Neural cell (in vitro differentiated cells): ENCODE measurements around the gene TEKT3. TPM values are rescaled to one million over a fixed set of nuclear protein-coding genes. Genes with fewer than 3 reads are reported as not detected.
A peak's percentile ranks its signal among the peaks of the same experiment; 100 is the strongest.

Experiments
- H2AFZ ChIP-seq: fragments of 200-600, 300-800 bp; sonication (generic), shearing (Covaris generic); 2 replicates; pipeline ENCODE4 v1.6.0; 2014; ENCODE audit warnings: low read depth, mild to moderate bottlenecking, antibody characterized with exemption, low read length, moderate library complexity
- H3F3A ChIP-seq: fragments of 200-600 bp; shearing (Covaris generic); 2 replicates; pipeline ENCODE4 v1.6.1; 2016; ENCODE audit warnings: mild to moderate bottlenecking, moderate library complexity, mixed read lengths, antibody characterized with exemption, low read length; ENCODE audit not compliant: insufficient read depth, poor library complexity, severe bottlenecking
- H3K27ac ChIP-seq: fragments of 200-600, 300-800 bp; sonication (generic), shearing (Covaris generic); 2 replicates; pipeline ENCODE4 v1.5.1; 2014; ENCODE audit warnings: mild to moderate bottlenecking, low read length, moderate library complexity
- H3K27me3 ChIP-seq: fragments of 300-800, 200-600 bp; sonication (generic), shearing (Covaris generic); 2 replicates; pipeline ENCODE4 v1.6.0; 2014; ENCODE audit warnings: mild to moderate bottlenecking, low read depth, low read length, moderate library complexity; ENCODE audit not compliant: insufficient read depth
- H3K36me3 ChIP-seq: fragments of 300-800, 200-600 bp; sonication (generic), shearing (Covaris generic); 2 replicates; pipeline ENCODE4 v1.5.1; 2014; ENCODE audit warnings: mild to moderate bottlenecking, antibody characterized with exemption, low read length, moderate library complexity; ENCODE audit not compliant: insufficient read depth
- H3K4me2 ChIP-seq: fragments of 300-800, 200-600 bp; sonication (generic), shearing (Covaris generic); 2 replicates; pipeline ENCODE4 v1.6.0; 2014; ENCODE audit warnings: mild to moderate bottlenecking, low read length
- H3K4me3 ChIP-seq: fragments of 300-800, 200-600 bp; sonication (generic), shearing (Covaris generic); 2 replicates; pipeline ENCODE4 v1.5.1; 2014; ENCODE audit warnings: mild to moderate bottlenecking, low read length, moderate library complexity
- H3K79me2 ChIP-seq: fragments of 200-600 bp; shearing (Covaris generic); replicated peaks from 2 replicates; pipeline ENCODE4 v1.6.0; 2014; ENCODE audit warnings: mild to moderate bottlenecking, low read length, moderate library complexity; ENCODE audit not compliant: insufficient read depth
- H3K9ac ChIP-seq: fragments of 300-800, 200-600 bp; sonication (generic), shearing (Covaris generic); 2 replicates; pipeline ENCODE4 v1.6.1; 2016; ENCODE audit warnings: mild to moderate bottlenecking, low read length, mixed read lengths
- H3K9me2 ChIP-seq: fragments of 200-600 bp; shearing (Covaris generic); 2 replicates; pipeline ENCODE4 v1.6.1; 2016; ENCODE audit warnings: mild to moderate bottlenecking, low read length, mixed read lengths; ENCODE audit not compliant: insufficient read depth
- H3K9me3 ChIP-seq: fragments of 200-600, 300-800 bp; sonication (generic), shearing (Covaris generic); 2 replicates; pipeline ENCODE4 v1.6.1; 2016; ENCODE audit warnings: mild to moderate bottlenecking, mixed run types, low read length, moderate library complexity, mixed read lengths
- H4K20me1 ChIP-seq: fragments of 200-600 bp; shearing (Covaris generic); 2 replicates; pipeline ENCODE4 v1.6.1; 2016; ENCODE audit warnings: mild to moderate bottlenecking, mixed run types; ENCODE audit not compliant: insufficient read depth
- EP300 ChIP-seq: fragments of 450-650 bp; conservative IDR thresholded peaks from 2 replicates; pipeline ENCODE4 v1.6.1; 2014; ENCODE audit warnings: antibody characterized with exemption, mild to moderate bottlenecking, moderate library complexity; ENCODE audit not compliant: poor library complexity, severe bottlenecking
- EZH2 ChIP-seq: fragments of 200-600, 300-800 bp; shearing (Covaris generic), sonication (generic); IDR thresholded peaks from 2 replicates; pipeline ENCODE4 v1.6.1; 2014; ENCODE audit warnings: antibody characterized with exemption, low read length, borderline replicate concordance, mild to moderate bottlenecking; ENCODE audit not compliant: insufficient read depth, poor library complexity, severe bottlenecking
- MXI1 ChIP-seq: fragments of 450-650 bp; conservative IDR thresholded peaks from 2 replicates; pipeline ENCODE4 v1.6.1; 2014; ENCODE audit warnings: antibody characterized with exemption, mild to moderate bottlenecking; ENCODE audit not compliant: poor library complexity, severe bottlenecking
- POLR2AphosphoS5 ChIP-seq: IDR thresholded peaks from 2 replicates; pipeline ENCODE4 v1.6.1; 2012
- RAD21 ChIP-seq: fragments of 450-650 bp; conservative IDR thresholded peaks from 2 replicates; pipeline ENCODE4 v1.6.1; 2014; ENCODE audit warnings: antibody characterized with exemption, mild to moderate bottlenecking, moderate library complexity
- SMC3 ChIP-seq: fragments of 450-650 bp; conservative IDR thresholded peaks from 2 replicates; pipeline ENCODE4 v1.6.1; 2014; ENCODE audit warnings: antibody characterized with exemption, mild to moderate bottlenecking, moderate library complexity; ENCODE audit not compliant: poor library complexity
- TAF1 ChIP-seq: IDR thresholded peaks from 2 replicates; pipeline ENCODE4 v1.6.1; 2012; ENCODE audit warnings: low read depth
- polyA plus RNA-seq: library from polyadenylated mRNA; depleted of rRNA; stranded (reverse); fragments of >200 nt; gene quantifications from 2 replicates; pipeline ENCODE4 v1.2.3, GENCODE V29; 2014
- TF ChIP-seq, protein P1 (sequence below): IDR thresholded peaks from 2 replicates; pipeline ENCODE4 v1.6.1; 2012; ENCODE audit warnings: borderline replicate concordance
- TF ChIP-seq, protein P2 (sequence below): fragments of 450-650 bp; IDR thresholded peaks from 2 replicates; pipeline ENCODE4 v1.5.1; 2014; ENCODE audit warnings: antibody characterized with exemption, mild to moderate bottlenecking, moderate library complexity; ENCODE audit not compliant: poor library complexity, severe bottlenecking

The TEKT3 gene
- polyA plus RNA-seq, 1 donor from 2014 or later: 3.1 TPM

DNA sequence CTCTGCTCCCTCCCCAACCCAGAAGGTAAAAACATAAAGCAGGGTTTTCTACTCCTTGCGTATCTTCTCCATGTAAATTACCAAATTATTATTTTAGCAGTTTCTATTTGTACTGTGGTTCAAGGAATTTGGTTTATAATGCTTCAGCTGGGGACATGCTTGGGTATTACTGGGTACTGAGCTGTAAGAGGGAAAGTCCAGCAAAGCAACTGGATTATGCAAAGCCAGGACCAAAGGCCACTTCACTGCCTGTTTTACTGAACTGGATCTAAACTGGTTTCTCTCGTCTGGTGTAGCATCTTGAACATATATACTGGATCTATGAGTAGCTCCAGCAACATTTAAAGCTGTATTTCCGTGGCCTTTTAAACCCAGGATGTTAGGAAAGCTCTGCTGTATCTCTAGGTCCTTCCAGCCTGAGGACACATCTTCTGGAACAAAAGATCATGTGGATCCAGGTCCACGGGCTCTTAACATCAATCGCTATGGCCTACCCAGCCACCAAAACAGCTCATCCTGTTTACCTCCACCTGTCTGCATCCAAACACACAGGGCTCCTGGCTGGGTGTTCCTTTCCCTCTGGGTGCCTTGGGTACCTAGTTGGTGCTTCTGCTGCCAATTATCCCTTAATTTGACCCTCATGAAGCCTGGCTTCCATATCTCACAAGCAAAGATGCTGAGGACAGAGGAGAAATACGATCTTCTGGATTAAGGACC is 83.4 kb downstream of the TEKT3 start:
- H2AFZ ChIP-seq: no peak overlapping the region
- no peaks in the 10 kb centered on the region for H3K9me2 ChIP-seq
- TF ChIP-seq POLR2AphosphoS5 (no peak), EZH2 (no peak), SMC3 (no peak), TAF1 (no peak), MXI1 (no peak), EP300 (no peak)
- TF ChIP-seq, protein P1, sequence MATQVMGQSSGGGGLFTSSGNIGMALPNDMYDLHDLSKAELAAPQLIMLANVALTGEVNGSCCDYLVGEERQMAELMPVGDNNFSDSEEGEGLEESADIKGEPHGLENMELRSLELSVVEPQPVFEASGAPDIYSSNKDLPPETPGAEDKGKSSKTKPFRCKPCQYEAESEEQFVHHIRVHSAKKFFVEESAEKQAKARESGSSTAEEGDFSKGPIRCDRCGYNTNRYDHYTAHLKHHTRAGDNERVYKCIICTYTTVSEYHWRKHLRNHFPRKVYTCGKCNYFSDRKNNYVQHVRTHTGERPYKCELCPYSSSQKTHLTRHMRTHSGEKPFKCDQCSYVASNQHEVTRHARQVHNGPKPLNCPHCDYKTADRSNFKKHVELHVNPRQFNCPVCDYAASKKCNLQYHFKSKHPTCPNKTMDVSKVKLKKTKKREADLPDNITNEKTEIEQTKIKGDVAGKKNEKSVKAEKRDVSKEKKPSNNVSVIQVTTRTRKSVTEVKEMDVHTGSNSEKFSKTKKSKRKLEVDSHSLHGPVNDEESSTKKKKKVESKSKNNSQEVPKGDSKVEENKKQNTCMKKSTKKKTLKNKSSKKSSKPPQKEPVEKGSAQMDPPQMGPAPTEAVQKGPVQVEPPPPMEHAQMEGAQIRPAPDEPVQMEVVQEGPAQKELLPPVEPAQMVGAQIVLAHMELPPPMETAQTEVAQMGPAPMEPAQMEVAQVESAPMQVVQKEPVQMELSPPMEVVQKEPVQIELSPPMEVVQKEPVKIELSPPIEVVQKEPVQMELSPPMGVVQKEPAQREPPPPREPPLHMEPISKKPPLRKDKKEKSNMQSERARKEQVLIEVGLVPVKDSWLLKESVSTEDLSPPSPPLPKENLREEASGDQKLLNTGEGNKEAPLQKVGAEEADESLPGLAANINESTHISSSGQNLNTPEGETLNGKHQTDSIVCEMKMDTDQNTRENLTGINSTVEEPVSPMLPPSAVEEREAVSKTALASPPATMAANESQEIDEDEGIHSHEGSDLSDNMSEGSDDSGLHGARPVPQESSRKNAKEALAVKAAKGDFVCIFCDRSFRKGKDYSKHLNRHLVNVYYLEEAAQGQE: no peak
- TF ChIP-seq, protein P2, sequence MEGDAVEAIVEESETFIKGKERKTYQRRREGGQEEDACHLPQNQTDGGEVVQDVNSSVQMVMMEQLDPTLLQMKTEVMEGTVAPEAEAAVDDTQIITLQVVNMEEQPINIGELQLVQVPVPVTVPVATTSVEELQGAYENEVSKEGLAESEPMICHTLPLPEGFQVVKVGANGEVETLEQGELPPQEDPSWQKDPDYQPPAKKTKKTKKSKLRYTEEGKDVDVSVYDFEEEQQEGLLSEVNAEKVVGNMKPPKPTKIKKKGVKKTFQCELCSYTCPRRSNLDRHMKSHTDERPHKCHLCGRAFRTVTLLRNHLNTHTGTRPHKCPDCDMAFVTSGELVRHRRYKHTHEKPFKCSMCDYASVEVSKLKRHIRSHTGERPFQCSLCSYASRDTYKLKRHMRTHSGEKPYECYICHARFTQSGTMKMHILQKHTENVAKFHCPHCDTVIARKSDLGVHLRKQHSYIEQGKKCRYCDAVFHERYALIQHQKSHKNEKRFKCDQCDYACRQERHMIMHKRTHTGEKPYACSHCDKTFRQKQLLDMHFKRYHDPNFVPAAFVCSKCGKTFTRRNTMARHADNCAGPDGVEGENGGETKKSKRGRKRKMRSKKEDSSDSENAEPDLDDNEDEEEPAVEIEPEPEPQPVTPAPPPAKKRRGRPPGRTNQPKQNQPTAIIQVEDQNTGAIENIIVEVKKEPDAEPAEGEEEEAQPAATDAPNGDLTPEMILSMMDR: no peak
- H3K27ac ChIP-seq: no peak overlapping the region
- H3K9ac ChIP-seq: no peak overlapping the region
- no peaks in the 10 kb centered on the region for H3K9me3 ChIP-seq
- H3K27me3 ChIP-seq: peaks cover 33% of the 10 kb centered on the region
- H3K36me3 ChIP-seq: no peaks in the 10 kb centered on the region
- H4K20me1 ChIP-seq: no peaks in the 10 kb centered on the region
- H3K4me2 ChIP-seq: no peak overlapping the region
- no peaks in the 10 kb centered on the region for H3F3A ChIP-seq
- H3K79me2 ChIP-seq: no peaks in the 10 kb centered on the region
- no peak overlapping the region for H3K4me3 ChIP-seq

DNA sequence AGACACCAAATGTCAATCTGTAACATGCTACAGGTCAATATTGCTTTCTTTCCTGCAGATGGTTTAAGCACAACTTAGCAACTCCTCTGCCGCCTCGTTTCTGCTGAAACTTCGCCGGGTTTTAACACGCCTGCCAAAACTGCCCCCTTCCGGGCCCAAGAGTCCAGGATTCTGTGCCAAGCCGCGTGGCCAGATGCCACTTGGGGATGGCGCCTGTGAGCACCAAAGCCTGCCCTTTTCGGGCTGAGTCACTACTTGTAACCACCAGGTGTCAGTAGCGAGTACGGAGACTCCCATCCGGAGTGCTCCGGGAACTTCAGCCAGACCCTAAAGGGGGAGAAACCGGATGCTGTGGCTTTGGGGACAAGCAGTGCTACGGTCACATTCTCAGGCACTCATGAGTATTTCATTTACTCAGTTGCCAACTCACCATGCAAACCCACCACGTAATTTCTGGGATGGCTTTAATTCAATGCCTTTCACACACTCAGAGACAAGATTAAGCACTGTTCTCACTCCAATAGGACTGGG is 84.1 kb downstream of the TEKT3 start:
- no peak overlapping the region for H3K4me2 ChIP-seq
- H3K9ac ChIP-seq: no peak overlapping the region
- no peak overlapping the region for H2AFZ ChIP-seq
- no peaks in the 10 kb centered on the region for H4K20me1 ChIP-seq
- H3K9me2 ChIP-seq: no peaks in the 10 kb centered on the region
- TF ChIP-seq, protein P1: no peak
- TF ChIP-seq, protein P2: peak; percentile 71
- TF ChIP-seq RAD21: peak; percentile 53
- TF ChIP-seq MXI1: no peak
- peak; percentile 76 for TF ChIP-seq SMC3
- H3K36me3 ChIP-seq: no peaks in the 10 kb centered on the region
- no peaks in the 10 kb centered on the region for H3K9me3 ChIP-seq
- H3K27me3 ChIP-seq: peaks cover 26% of the 10 kb centered on the region
- H3F3A ChIP-seq: no peaks in the 10 kb centered on the region
- no peak overlapping the region for H3K27ac ChIP-seq
- H3K4me3 ChIP-seq: no peak overlapping the region
- H3K79me2 ChIP-seq: no peaks in the 10 kb centered on the region
